IMR-90 (cell line): ENCODE measurements around the gene VDAC1. TPM values are rescaled to one million over a fixed set of nuclear protein-coding genes. Genes with fewer than 3 reads are reported as not detected.

Experiments
- ATAC-seq: fragments of 200-7000 bp; cut with Tn5 transposase; 2 replicates; pipeline ENCODE4 v1.9.1; 2020; ENCODE audit warnings: low read depth, mild to moderate bottlenecking, moderate library complexity
- BruUV-seq: library from RNA; stranded (reverse); fragments of 400-500 nt; replicated peaks from 2 replicates; lab custom pipeline; 2021; lab: Mats Ljungman, UMichigan
- CTCF ChIA-PET: fragments of 300-600 bp; formaldehyde crosslinking; extraction: SDS; loops from one replicate; lab custom pipeline; 2021; ENCODE audit warnings: antibody characterized with exemption; lab: Yijun Ruan, JAX
- POLR2A ChIA-PET: fragments of 300-600 bp; sonication (Branson Sonifier 250); formaldehyde crosslinking; loops from one replicate; lab custom pipeline; 2022; ENCODE audit warnings: antibody characterized with exemption; ENCODE audit not compliant: unreplicated experiment; lab: Charles Lee
- DNase-seq: peaks from one replicate; pipeline ENCODE4 v3.0.0; 2013
- H2AFZ ChIP-seq: replicated peaks from 2 replicates; pipeline ENCODE3; 2013; ENCODE audit warnings: low read length, mild to moderate bottlenecking; ENCODE audit not compliant: poor library complexity
- H2AK5ac ChIP-seq: 2 replicates; pipeline ENCODE4 v1.6.1; 2013; ENCODE audit warnings: low read depth, low read length, inconsistent platforms
- H2AK9ac ChIP-seq: replicated peaks from 2 replicates; pipeline ENCODE3; 2013; ENCODE audit warnings: mild to moderate bottlenecking, low read depth, low read length, moderate library complexity; ENCODE audit not compliant: poor library complexity
- H2BK120ac ChIP-seq: 2 replicates; pipeline ENCODE4 v1.6.1; 2013; ENCODE audit warnings: low read depth, low read length, inconsistent platforms
- H2BK15ac ChIP-seq: 3 replicates; pipeline ENCODE4 v1.6.1; 2013; ENCODE audit warnings: low read depth, low read length, inconsistent platforms
- H2BK20ac ChIP-seq: 2 replicates; pipeline ENCODE4 v1.6.1; 2013; ENCODE audit warnings: low read depth, mild to moderate bottlenecking, inconsistent platforms, low read length, moderate library complexity
- H2BK5ac ChIP-seq: 2 replicates; pipeline ENCODE4 v1.6.1; 2013; ENCODE audit warnings: mild to moderate bottlenecking, low read depth, low read length, inconsistent platforms; ENCODE audit not compliant: poor library complexity, severe bottlenecking
- H3K14ac ChIP-seq: replicated peaks from 2 replicates; pipeline ENCODE4 v1.6.1; 2013; ENCODE audit warnings: low read depth, low read length, inconsistent platforms
- H3K18ac ChIP-seq: 2 replicates; pipeline ENCODE4 v1.6.1; 2013; ENCODE audit warnings: low read depth, low read length, control low read depth
- H3K23ac ChIP-seq: 2 replicates; pipeline ENCODE4 v1.6.1; 2013; ENCODE audit warnings: low read depth, low read length, inconsistent platforms
- H3K27ac ChIP-seq: 2 replicates; pipeline ENCODE4 v1.5.1; 2013; ENCODE audit warnings: mild to moderate bottlenecking, control low read depth, low read length; ENCODE audit not compliant: insufficient read depth
- H3K27me3 ChIP-seq: 2 replicates; pipeline ENCODE4 v1.6.1; 2013; ENCODE audit warnings: low read length; ENCODE audit not compliant: control insufficient read depth, insufficient read depth
- H3K36me3 ChIP-seq: 2 replicates; pipeline ENCODE4 v1.6.1; 2013; ENCODE audit warnings: low read length, mixed read lengths; ENCODE audit not compliant: control insufficient read depth, insufficient read depth
- H3K4ac ChIP-seq: 2 replicates; pipeline ENCODE4 v1.6.1; 2013; ENCODE audit warnings: low read depth, low read length, inconsistent platforms
- H3K4me1 ChIP-seq: 2 replicates; pipeline ENCODE4 v1.6.1; 2013; ENCODE audit warnings: low read length, mixed read lengths; ENCODE audit not compliant: control insufficient read depth, insufficient read depth
- H3K4me2 ChIP-seq: 2 replicates; pipeline ENCODE4 v1.6.1; 2013; ENCODE audit warnings: low read depth, mild to moderate bottlenecking, control low read depth, low read length, moderate library complexity
- H3K4me3 ChIP-seq: 2 replicates; pipeline ENCODE4 v1.5.1; 2013; ENCODE audit warnings: low read depth, mild to moderate bottlenecking, control low read depth, low read length, moderate library complexity; ENCODE audit not compliant: insufficient read depth
- H3K56ac ChIP-seq: 2 replicates; pipeline ENCODE4 v1.6.1; 2013; ENCODE audit warnings: low read length, inconsistent platforms; ENCODE audit not compliant: insufficient read depth; ENCODE audit errors: extremely low read depth
- H3K79me1 ChIP-seq, 2 experiments: 2 replicates each; pipeline ENCODE4 v1.6.1; 2013; ENCODE audit warnings: low read length in 2 of 2, inconsistent platforms in 1 of 2, low read depth in 1 of 2
- H3K9ac ChIP-seq: 2 replicates; pipeline ENCODE4 v1.6.1; 2013; ENCODE audit warnings: low read depth, low read length, control low read depth
- H3K9me1 ChIP-seq: 2 replicates; pipeline ENCODE4 v1.6.1; 2013; ENCODE audit warnings: low read length, inconsistent platforms; ENCODE audit not compliant: insufficient read depth
- H3K9me3 ChIP-seq: 2 replicates; pipeline ENCODE4 v1.6.1; 2013; ENCODE audit warnings: low read length; ENCODE audit not compliant: control insufficient read depth, insufficient read depth
- H4K20me1 ChIP-seq: 2 replicates; pipeline ENCODE4 v1.6.1; 2013; ENCODE audit warnings: low read length, inconsistent platforms; ENCODE audit not compliant: insufficient read depth
- H4K5ac ChIP-seq: 2 replicates; pipeline ENCODE4 v1.6.1; 2013; ENCODE audit warnings: mild to moderate bottlenecking, low read depth, low read length, control low read depth
- H4K8ac ChIP-seq, 2 experiments: 2 replicates each; pipeline ENCODE4 v1.6.1; 2013; ENCODE audit warnings: low read depth in 2 of 2, low read length in 2 of 2, control low read depth in 1 of 2, inconsistent platforms in 1 of 2
- H4K91ac ChIP-seq: 2 replicates; pipeline ENCODE4 v1.6.1; 2013; ENCODE audit warnings: low read depth, low read length, inconsistent platforms; ENCODE audit not compliant: insufficient read depth
- BHLHE40 ChIP-seq: fragments of 150-350 bp; IDR thresholded peaks from 2 replicates; pipeline ENCODE4 v1.6.1; 2016; ENCODE audit warnings: mild to moderate bottlenecking, low read depth, low read length
- FOS ChIP-seq: fragments of 150-350 bp; IDR thresholded peaks from 2 replicates; pipeline ENCODE4 v1.6.1; 2016; ENCODE audit warnings: low read depth, low read length
- MAFK ChIP-seq: IDR thresholded peaks from 2 replicates; pipeline ENCODE4 v1.6.1; 2012; ENCODE audit warnings: low read depth, low read length, improper control_type of control experiment
- NFE2L2 ChIP-seq: fragments of 150-350 bp; IDR thresholded peaks from 2 replicates; pipeline ENCODE4 v1.6.1; 2016; ENCODE audit warnings: low read depth, mild to moderate bottlenecking, low read length
- RAD21 ChIP-seq: IDR thresholded peaks from 2 replicates; pipeline ENCODE4 v1.6.1; 2012; ENCODE audit warnings: low read length, improper control_type of control experiment
- WGBS, 2 experiments: methylation state at CpG; one replicate each; pipeline versions ENCODE4 v1.1.5 to v1.1.7; 2013; ENCODE audit warnings: missing lambda C conversion rate in 2 of 2; ENCODE audit not compliant: insufficient read length in 1 of 2; ENCODE audit errors: extremely low coverage in 2 of 2; 5-methylcytosine and 5-hydroxymethylcytosine counted together
- dilution Hi-C: fragments of 300-500 bp; cut with HindIII; formaldehyde crosslinking; loops from one replicate; pipeline ENCODE4 v1.14.3; 2018; ENCODE audit warnings: low sequenced_read_pairs; ENCODE audit not compliant: unreplicated experiment
- in situ Hi-C: fragments of 300-500 bp; cut with MboI; formaldehyde crosslinking; loops from 3 replicates; pipeline ENCODE4 v1.14.3; 2019; ENCODE audit warnings: low sequenced_read_pairs, inconsistent platforms, mixed read lengths
- intact Hi-C: fragments of 100-400 bp; cut with micrococcal nuclease; formaldehyde crosslinking; loops from 2 replicates; pipeline ENCODE4 v1.10.0; 2022
- polyA plus RNA-seq, 3 experiments: library from polyadenylated mRNA; depleted of rRNA; stranded (reverse); fragments of >200 nt; gene quantifications; 2 replicates each; pipeline ENCODE4 v1.2.3, GENCODE V29; 2012; ENCODE audit warnings: low replicate concordance in 1 of 3
- total RNA-seq: library from RNA; depleted of rRNA; stranded (reverse); fragments of >200 nt; gene quantifications from 2 replicates; pipeline ENCODE4 v1.2.3, GENCODE V29; 2012
- TF ChIP-seq, protein P1 (sequence below): fragments of 150-350 bp; IDR thresholded peaks from 2 replicates; pipeline ENCODE4 v1.6.1; 2017; ENCODE audit warnings: mild to moderate bottlenecking, antibody characterized with exemption, low read length, low read depth

Gene VDAC1
- total and polyA plus RNA-seq, 2 of the 4 experiments (the other 2 are of a cell fraction) = 289 to 365 TPM

DNA sequence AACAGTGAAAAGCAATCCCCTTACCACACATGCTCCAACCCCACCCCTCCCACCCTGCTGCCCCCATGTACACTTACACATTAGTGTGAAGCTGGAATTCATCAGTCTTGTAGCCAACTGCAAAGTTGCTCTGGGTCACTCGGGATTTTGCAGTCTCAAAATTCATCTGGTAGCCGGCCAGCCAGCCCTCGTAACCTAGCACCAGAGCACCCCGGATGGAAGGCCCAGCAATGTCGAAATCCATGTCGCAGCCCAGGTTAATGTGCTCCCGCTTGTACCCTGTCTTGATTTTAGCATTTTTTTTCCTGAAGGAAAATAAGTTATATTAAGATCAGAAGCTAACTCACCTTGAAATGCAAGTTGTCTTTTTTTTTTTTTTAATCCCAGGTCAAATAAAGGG, 24.1 kb downstream of the VDAC1 start:
- TF ChIP-seq MAFK (no peak), FOS (no peak), NFE2L2 (no peak), RAD21 (no peak), BHLHE40 (no peak)
- TF ChIP-seq, protein P1, sequence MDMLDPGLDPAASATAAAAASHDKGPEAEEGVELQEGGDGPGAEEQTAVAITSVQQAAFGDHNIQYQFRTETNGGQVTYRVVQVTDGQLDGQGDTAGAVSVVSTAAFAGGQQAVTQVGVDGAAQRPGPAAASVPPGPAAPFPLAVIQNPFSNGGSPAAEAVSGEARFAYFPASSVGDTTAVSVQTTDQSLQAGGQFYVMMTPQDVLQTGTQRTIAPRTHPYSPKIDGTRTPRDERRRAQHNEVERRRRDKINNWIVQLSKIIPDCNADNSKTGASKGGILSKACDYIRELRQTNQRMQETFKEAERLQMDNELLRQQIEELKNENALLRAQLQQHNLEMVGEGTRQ = no peak
- POLR2A ChIA-PET = no interaction called here
- peaks cover 42% of the 10 kb centered on the region for H3K36me3 ChIP-seq
- no peak overlapping the region for H3K4me3 ChIP-seq
- no peak overlapping the region for H3K23ac ChIP-seq
- H3K9ac ChIP-seq = no peak overlapping the region
- no peak overlapping the region for H2AK5ac ChIP-seq
- H3K9me3 ChIP-seq = no peaks in the 10 kb centered on the region
- H3K27ac ChIP-seq = no peak overlapping the region
- no peak overlapping the region for H2BK5ac ChIP-seq
- intact Hi-C loops = no loop called here
- no peak overlapping the region for H2BK20ac ChIP-seq
- H2AFZ ChIP-seq = no peak overlapping the region
- DNase-seq (no peak), ATAC-seq (no peak)
- no peak overlapping the region for H4K8ac ChIP-seq
- H3K14ac ChIP-seq = no peak overlapping the region
- dilution Hi-C loops = no loop called here
- no peak overlapping the region for H4K91ac ChIP-seq
- H2AK9ac ChIP-seq = no peak overlapping the region
- no peak overlapping the region for H3K56ac ChIP-seq
- no peaks in the 10 kb centered on the region for H3K27me3 ChIP-seq
- H4K20me1 ChIP-seq = peaks cover 29% of the 10 kb centered on the region
- H3K79me1 ChIP-seq = peaks cover 39 to 62% of the 10 kb centered on the region in 2 experiments
- no TSS peak for BruUV-seq
- H3K18ac ChIP-seq = no peak overlapping the region
- 67% methylated on average over 3 of the region's 7 CpGs; no CpG with 5 or more reads in 1 of the 2 experiments for WGBS, 2 experiments
- 0 out of 2 replicates have a peak, but pooled peaks cover 8% of the 10 kb centered on the region for H3K9me1 ChIP-seq
- H3K4ac ChIP-seq = no peak overlapping the region
- H3K4me2 ChIP-seq = no peak overlapping the region
- CTCF ChIA-PET = interaction anchor here (1.0 to 2.5 kb wide), 2 partner anchors 11 to 12 kb away, joined by 4 to 12 read pairs; no protein-coding TSS in a partner anchor
- in situ Hi-C loops = no loop called here
- no peak overlapping the region for H2BK120ac ChIP-seq
- H3K4me1 ChIP-seq = peaks cover 10% of the 10 kb centered on the region
- H2BK15ac ChIP-seq = no peak overlapping the region
- H4K5ac ChIP-seq = no peak overlapping the region
